ENCODE results near the gene SETD2. TPM values are rescaled to one million over a fixed set of nuclear protein-coding genes. Genes with fewer than 3 reads are reported as not detected.

SETD2 gene
- total and polyA plus RNA-seq, 2 of the 8 experiments (the other 6 are each of a cell fraction or from before 2014, with no cell fraction given), result 15.7 to 46.3 TPM

DNA sequence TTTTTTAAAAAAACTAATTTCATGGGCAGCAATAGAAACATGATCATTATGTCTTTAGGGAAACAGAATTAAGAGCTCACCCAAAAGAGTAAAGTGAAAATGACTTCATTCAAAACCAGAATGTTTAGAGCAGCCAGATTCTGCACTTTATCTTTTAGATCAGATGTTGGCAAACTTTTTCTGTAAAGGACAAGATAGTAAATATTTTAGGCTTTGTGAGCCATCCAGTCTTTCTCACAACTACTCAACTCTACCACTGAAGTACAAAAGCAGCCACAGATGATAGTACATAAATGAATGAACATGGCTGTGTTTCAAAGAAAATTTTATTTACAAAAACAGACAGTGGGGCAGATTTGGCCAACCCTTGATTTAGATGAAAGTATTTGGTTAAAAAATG lies 84.5 kb downstream of the SETD2 start:
- no peak overlapping the region for H2BK15ac ChIP-seq (ENCODE audit: low read length)
- H3K27ac ChIP-seq (ENCODE audit: low read depth, low read length), result no peak overlapping the region
- no peak overlapping the region for H3K4me3 ChIP-seq (ENCODE audit: extremely low read depth in 1 of 4, insufficient read depth in 2 of 4, low read depth in 3 of 4, low read length in 4 of 4)
- H4K5ac ChIP-seq (ENCODE audit: insufficient read length, low read depth, low read length), result no peak overlapping the region
- H2AK5ac ChIP-seq (ENCODE audit: low read depth, low read length), result no peak overlapping the region
- no peak overlapping the region for H2BK12ac ChIP-seq (ENCODE audit: low read depth, low read length)
- H3K56ac ChIP-seq (replicated peaks; ENCODE audit: insufficient read length, low read depth, low read length), result no peak overlapping the region
- no peak overlapping the region for H2BK5ac ChIP-seq (ENCODE audit: low read depth, low read length)
- H4K8ac ChIP-seq (ENCODE audit: extremely low read depth, insufficient read depth, low read length), result no peak overlapping the region
- H3K23ac ChIP-seq (ENCODE audit: insufficient read length), result no peak overlapping the region
- no peak overlapping the region for H2BK120ac ChIP-seq (replicated peaks; ENCODE audit: low read depth, low read length)
- H2BK20ac ChIP-seq (ENCODE audit: low read length), result no peak overlapping the region
- H4K91ac ChIP-seq (replicated peaks; ENCODE audit: insufficient read length, low read length), result no peak overlapping the region
- H3K36me3 ChIP-seq (ENCODE audit: control insufficient read depth in 2 of 4, insufficient read depth in 4 of 4, low read length in 3 of 4), result peaks cover 2 to 46% (median 20%) of the 10 kb centered on the region in 4 experiments; a peak in 7 of 8 replicates
- ChIA-PET POLR2A (ENCODE audit: partially characterized antibody) (no interaction called here), CTCF (ENCODE audit: partially characterized antibody) (no interaction called here)
- no peaks in the 10 kb centered on the region for H3K27me3 ChIP-seq (replicated peaks in 1 of 4; ENCODE audit: control insufficient read depth in 3 of 4, extremely low read depth in 1 of 4, insufficient read depth in 3 of 4, low read length in 3 of 4)
- DNase-seq (ENCODE audit: low read depth in 1 of 2, low spot score in 2 of 2) (no peak), FAIRE-seq (no peak)
- H3K79me2 ChIP-seq (ENCODE audit: control insufficient read depth in 1 of 2, insufficient read depth in 2 of 2, low read length in 2 of 2), result peaks cover 0 to under 1% of the 10 kb centered on the region in 2 experiments; a peak in 1 of 4 replicates
- no peaks in the 10 kb centered on the region for H3K79me1 ChIP-seq (ENCODE audit: low read depth, low read length)
- peak overlapping the region in 1 of 4 experiments; percentile 8; a peak in 1 of 7 replicates for H3K9ac ChIP-seq (replicated peaks in 1 of 4; ENCODE audit: extremely low read depth in 1 of 4, low read depth in 3 of 4, low read length in 3 of 4)
- no peaks in the 10 kb centered on the region for H3K23me2 ChIP-seq (ENCODE audit: low read depth, low read length)
- H3K4me1 ChIP-seq (replicated peaks in 1 of 4; ENCODE audit: control insufficient read depth in 3 of 4, insufficient read depth in 4 of 4, low read length in 3 of 4), result no peaks in the 10 kb centered on the region
- H4K20me1 ChIP-seq (replicated peaks in 1 of 2; ENCODE audit: control insufficient read depth in 1 of 2, insufficient read depth in 2 of 2, low read length in 2 of 2), result no peaks in the 10 kb centered on the region
- H3K4me2 ChIP-seq (ENCODE audit: insufficient read depth in 1 of 2, low read depth in 2 of 2, low read length in 2 of 2), result no peak overlapping the region
- no peak overlapping the region for H2AFZ ChIP-seq (ENCODE audit: low read length)
- H3K9me3 ChIP-seq (ENCODE audit: insufficient read depth in 2 of 2, low read depth in 1 of 2, low read length in 1 of 2), result no peaks in the 10 kb centered on the region; a peak in 1 of 4 replicates
- H3K18ac ChIP-seq (ENCODE audit: extremely low read depth, low read length), result no peak overlapping the region
- no peak overlapping the region for H3K14ac ChIP-seq (ENCODE audit: insufficient read length)
- H3K4ac ChIP-seq (replicated peaks; ENCODE audit: insufficient read length, low read depth, low read length), result no peak overlapping the region
- TF ChIP-seq TAF1 (IDR thresholded peaks at IDR 0.05; ENCODE audit: low read depth, low read length) (no peak), SP1 (IDR thresholded peaks at IDR 0.05; ENCODE audit: low read depth, low read length) (no peak), BRCA1 (IDR thresholded peaks at IDR 0.05; ENCODE audit: low read depth, low read length) (no peak), POLR2A (IDR thresholded peaks at IDR 0.05; ENCODE audit: control extremely low read depth in 1 of 2, low read depth in 2 of 2, low read length in 2 of 2) (no peak), RXRA (IDR thresholded peaks at IDR 0.05; ENCODE audit: insufficient read depth, low read depth, low read length) (no peak), PHF8 (conservative IDR thresholded peaks at IDR 0.05; ENCODE audit: low read depth, low read length) (no peak), SIRT6 (IDR thresholded peaks at IDR 0.05; ENCODE audit: low read length) (no peak), TBP (IDR thresholded peaks at IDR 0.05; ENCODE audit: low read depth, low read length) (no peak), BCL11A (IDR thresholded peaks at IDR 0.05; ENCODE audit: low read depth in 2 of 2, low read length in 2 of 2) (no peak), ASH2L (IDR thresholded peaks at IDR 0.05; ENCODE audit: low read length) (no peak), CTBP2 (IDR thresholded peaks at IDR 0.05; ENCODE audit: borderline replicate concordance, insufficient read depth, insufficient read length, low read length) (no peak), RBBP5 (IDR thresholded peaks at IDR 0.05; ENCODE audit: borderline replicate concordance, low read depth, low read length) (no peak), SIX5 (IDR thresholded peaks at IDR 0.05; ENCODE audit: low read depth, low read length) (no peak)
- TF ChIP-seq, protein P1, sequence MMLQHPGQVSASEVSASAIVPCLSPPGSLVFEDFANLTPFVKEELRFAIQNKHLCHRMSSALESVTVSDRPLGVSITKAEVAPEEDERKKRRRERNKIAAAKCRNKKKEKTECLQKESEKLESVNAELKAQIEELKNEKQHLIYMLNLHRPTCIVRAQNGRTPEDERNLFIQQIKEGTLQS (IDR thresholded peaks at IDR 0.05; ENCODE audit: insufficient read depth, low read depth, low read length), result no peak
- TF ChIP-seq, protein P2, sequence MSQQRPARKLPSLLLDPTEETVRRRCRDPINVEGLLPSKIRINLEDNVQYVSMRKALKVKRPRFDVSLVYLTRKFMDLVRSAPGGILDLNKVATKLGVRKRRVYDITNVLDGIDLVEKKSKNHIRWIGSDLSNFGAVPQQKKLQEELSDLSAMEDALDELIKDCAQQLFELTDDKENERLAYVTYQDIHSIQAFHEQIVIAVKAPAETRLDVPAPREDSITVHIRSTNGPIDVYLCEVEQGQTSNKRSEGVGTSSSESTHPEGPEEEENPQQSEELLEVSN (IDR thresholded peaks at IDR 0.05), result no peak

Data from H1 (cell line).